ENCODE data around the gene CYP2R1.

DNA sequence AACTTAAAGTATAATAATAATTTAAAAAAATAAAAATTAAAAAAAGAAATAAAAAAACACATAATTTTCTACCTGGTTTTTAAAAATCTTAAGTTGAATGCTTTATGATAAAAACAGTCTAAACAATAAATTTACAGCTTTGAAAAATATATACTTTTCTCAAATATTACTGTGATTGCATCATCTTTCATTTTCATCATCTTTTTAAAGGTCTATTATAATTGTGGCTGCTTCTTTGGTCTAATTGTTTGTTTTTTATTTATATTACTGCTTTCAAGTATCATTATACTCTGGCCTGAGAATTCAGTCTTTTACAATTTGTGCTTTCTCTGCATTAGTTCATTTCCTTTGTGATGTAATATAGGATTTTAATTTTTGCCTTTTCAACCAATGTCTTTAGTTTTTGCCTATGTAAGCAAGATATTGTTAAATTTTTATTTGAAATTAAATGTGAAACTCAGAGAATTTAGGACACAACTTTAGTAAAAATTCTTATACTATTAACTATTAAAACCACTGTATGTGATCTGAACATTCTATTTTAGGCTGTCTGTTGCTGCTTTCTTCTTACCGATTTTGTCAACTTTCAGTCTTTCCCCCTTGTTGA, 7.3 kb downstream of the CYP2R1 start:
- no peak for TF ChIP-seq CTCF (IDR thresholded peaks at IDR 0.05; ENCODE audit: poor library complexity)
- TF ChIP-seq EZH2 (IDR thresholded peaks at IDR 0.05; ENCODE audit: borderline replicate concordance) = no peak
